GM18868 (cell line): ENCODE results near the gene ZFP2.

Experiments
- ATAC-seq: cut with Tn5 transposase; IDR thresholded peaks from one replicate; pipeline ENCODE4 v1.9.1; 2021; ENCODE audit warnings: mild to moderate bottlenecking, moderate library complexity; ENCODE audit not compliant: unreplicated experiment

The ZFP2 gene

GRCh38 chr5:178965465-178966055 lies 69.8 kb downstream of the ZFP2 start:
- ATAC-seq: no peak

GRCh38 chr5:178981381-178981780 lies 85.7 kb downstream of the ZFP2 start:
- ATAC-seq: no peak
